ENCODE results near the gene MPST. TPM values are rescaled to one million over a fixed set of nuclear protein-coding genes. Genes with fewer than 3 reads are reported as not detected.
"Not testable (repeated sequence)": the region's sequence is repeated elsewhere in the genome, so short reads cannot be mapped to it uniquely, and the experiment has no call there.

Gene MPST
- total RNA-seq, 4 donors from 2014 or later = 37.1 to 152 (median 84.1) TPM

GRCh38 chr22:37069319-37069718 lies 49.8 kb downstream of the MPST start:
- H3K36me3 ChIP-seq = no peaks in the 10 kb centered on the region
- H3K9me3 ChIP-seq = no peaks in the 10 kb centered on the region
- no peak overlapping the region for H3K4me3 ChIP-seq
- no peak for TF ChIP-seq POLR2A (IDR thresholded peaks at IDR 0.05)
- TF ChIP-seq, protein P1, sequence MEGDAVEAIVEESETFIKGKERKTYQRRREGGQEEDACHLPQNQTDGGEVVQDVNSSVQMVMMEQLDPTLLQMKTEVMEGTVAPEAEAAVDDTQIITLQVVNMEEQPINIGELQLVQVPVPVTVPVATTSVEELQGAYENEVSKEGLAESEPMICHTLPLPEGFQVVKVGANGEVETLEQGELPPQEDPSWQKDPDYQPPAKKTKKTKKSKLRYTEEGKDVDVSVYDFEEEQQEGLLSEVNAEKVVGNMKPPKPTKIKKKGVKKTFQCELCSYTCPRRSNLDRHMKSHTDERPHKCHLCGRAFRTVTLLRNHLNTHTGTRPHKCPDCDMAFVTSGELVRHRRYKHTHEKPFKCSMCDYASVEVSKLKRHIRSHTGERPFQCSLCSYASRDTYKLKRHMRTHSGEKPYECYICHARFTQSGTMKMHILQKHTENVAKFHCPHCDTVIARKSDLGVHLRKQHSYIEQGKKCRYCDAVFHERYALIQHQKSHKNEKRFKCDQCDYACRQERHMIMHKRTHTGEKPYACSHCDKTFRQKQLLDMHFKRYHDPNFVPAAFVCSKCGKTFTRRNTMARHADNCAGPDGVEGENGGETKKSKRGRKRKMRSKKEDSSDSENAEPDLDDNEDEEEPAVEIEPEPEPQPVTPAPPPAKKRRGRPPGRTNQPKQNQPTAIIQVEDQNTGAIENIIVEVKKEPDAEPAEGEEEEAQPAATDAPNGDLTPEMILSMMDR (IDR thresholded peaks at IDR 0.05) = no peak
- DNase-seq = no peak
- H3K4me1 ChIP-seq = no peaks in the 10 kb centered on the region
- no peak overlapping the region for H3K27ac ChIP-seq
- intact Hi-C loops (cut with DNase I; ENCODE audit: low total_unique reads) = no loop called here
- H3K27me3 ChIP-seq = peaks cover 8 to 15% of the 10 kb centered on the region in 2 donors

DNA sequence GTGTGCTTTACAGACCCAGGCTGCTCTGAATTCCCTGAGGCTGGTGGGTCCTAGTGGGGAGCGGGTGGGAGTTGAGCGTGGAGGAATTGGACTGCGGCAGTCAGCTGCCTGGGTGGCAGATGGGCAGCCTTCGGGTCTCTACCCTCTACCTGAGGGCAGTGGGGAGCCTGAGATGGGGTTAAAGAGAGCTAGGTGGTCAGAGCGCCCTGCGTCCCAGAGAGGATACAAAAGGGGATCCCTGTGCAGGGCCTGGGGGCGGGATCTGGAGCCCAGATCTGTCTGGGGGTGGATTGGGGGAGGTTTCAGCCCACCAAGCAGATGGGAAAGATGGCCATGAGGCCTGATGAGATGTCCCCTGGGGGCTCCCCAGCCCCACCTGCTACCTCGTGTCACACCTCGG lies 50.2 kb downstream of the MPST start:
- Histone ChIP-seq H3K27me3 (peaks cover 8 to 15% of the 10 kb centered on the region in 2 donors), H3K4me3 (no peak overlapping the region), H3K36me3 (no peaks in the 10 kb centered on the region), H3K9me3 (no peaks in the 10 kb centered on the region), H3K27ac (no peak overlapping the region), H3K4me1 (no peaks in the 10 kb centered on the region)
- intact Hi-C loops (cut with DNase I; ENCODE audit: low total_unique reads) = no loop called here
- no peak for TF ChIP-seq POLR2A (IDR thresholded peaks at IDR 0.05)
- TF ChIP-seq, protein P1 (IDR thresholded peaks at IDR 0.05) = no peak
- DNase-seq = no peak

DNA sequence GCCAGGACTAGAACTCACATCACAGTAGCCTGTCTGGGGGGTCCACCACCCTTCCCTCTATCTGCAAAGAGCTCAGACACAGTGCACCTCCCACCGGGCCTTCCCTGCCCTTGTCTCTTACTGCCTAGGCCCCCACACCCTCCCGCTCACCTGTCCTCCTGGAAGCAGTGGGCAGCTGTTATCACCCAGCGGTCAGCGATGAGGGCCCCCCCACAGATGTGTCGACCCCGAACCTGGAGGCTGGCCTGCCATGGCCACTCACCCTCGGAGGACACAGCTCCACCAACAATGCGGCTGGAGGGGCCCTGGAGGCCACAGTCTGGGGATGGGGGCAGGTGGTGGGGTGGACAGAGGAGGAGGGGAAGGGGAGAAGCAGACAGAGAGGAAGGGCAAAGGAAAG lies 50.8 kb downstream of the MPST start:
- Histone ChIP-seq H3K4me1 (no peaks in the 10 kb centered on the region), H3K36me3 (no peaks in the 10 kb centered on the region), H3K9me3 (no peaks in the 10 kb centered on the region), H3K27ac (no peak overlapping the region), H3K4me3 (no peak overlapping the region), H3K27me3 (peaks cover 8 to 15% of the 10 kb centered on the region in 2 donors)
- intact Hi-C loops (cut with DNase I; ENCODE audit: low total_unique reads) = no loop called here
- DNase-seq = no peak
- TF ChIP-seq, protein P1 (IDR thresholded peaks at IDR 0.05) = no peak
- no peak for TF ChIP-seq POLR2A (IDR thresholded peaks at IDR 0.05)

DNA sequence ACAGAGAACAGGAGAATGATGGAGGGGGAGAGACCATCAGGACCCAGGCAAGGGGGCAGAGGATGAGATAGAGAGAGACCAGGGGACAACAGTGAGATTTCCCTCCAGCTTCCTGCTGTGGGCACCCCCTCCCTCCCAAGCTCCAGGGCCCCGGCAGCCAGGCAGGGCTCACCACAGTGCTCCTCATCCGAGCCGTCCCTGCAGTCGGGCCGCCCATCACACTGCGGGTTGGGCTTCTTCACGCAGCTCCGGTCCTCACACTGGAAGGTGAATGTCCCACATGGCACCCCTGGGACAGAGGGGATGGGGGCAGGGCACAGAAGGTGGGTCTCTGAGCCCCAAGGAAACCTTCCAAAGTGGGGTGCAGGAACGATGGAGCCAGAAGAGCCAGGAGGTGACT lies 51.2 kb downstream of the MPST start:
- DNase-seq = no peak
- intact Hi-C loops (cut with DNase I; ENCODE audit: low total_unique reads) = no loop called here
- no peak for TF ChIP-seq POLR2A (IDR thresholded peaks at IDR 0.05)
- Histone ChIP-seq H3K4me3 (no peak overlapping the region), H3K27me3 (peaks cover 8 to 15% of the 10 kb centered on the region in 2 donors), H3K36me3 (no peaks in the 10 kb centered on the region), H3K4me1 (no peaks in the 10 kb centered on the region), H3K27ac (no peak overlapping the region), H3K9me3 (no peaks in the 10 kb centered on the region)

DNA sequence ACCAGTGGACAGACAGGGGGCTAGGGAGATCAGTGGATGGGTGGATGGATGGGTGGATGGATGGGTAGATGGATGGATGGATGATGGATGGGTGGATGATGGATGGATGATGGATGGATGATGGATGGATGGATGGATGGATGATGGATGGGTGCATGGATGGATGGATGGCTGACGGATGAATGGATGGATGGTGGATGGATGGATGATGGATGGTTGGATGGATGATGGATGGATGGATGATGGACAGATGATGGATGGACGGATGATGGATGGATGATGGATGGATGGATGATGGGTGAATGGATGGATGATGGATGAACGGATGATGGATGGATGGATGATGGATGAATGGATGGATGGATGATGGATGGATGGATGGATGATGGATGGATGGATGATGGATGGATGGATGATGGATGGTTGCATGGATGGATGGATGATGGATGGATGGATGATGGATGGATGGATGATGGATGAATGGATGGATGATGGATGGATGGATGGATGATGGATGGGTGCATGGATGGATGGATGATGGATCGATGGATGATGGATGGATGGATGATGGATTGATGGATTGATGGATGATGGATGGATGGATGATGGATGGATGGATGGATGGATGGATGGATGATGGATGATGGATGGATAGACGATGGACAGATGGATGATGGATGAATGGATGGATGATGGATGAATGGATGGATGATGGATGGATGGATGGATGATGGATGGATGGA lies 52.5 kb downstream of the MPST start:
- intact Hi-C loops (cut with DNase I; ENCODE audit: low total_unique reads); H3K4me1 ChIP-seq; DNase-seq; H3K4me3 ChIP-seq; H3K36me3 ChIP-seq; H3K27ac ChIP-seq; H3K9me3 ChIP-seq: not testable (repeated sequence)
- peaks cover 8 to 15% of the 10 kb centered on the region in 2 donors for H3K27me3 ChIP-seq

- intact Hi-C loops (cut with DNase I; ENCODE audit: low total_unique reads) = no loop called here
- Histone ChIP-seq H3K27me3 (peaks cover 8 to 15% of the 10 kb centered on the region in 2 donors), H3K4me3 (no peak overlapping the region)
These were observed 53.1 kb downstream of the MPST start for GRCh38 chr22:37072673-37073072.

More at GRCh38 chr22:37072673-37073072, 53.1 kb downstream of the MPST start:
- DNase-seq = no peak
- Histone ChIP-seq H3K27ac (no peak overlapping the region), H3K9me3 (no peaks in the 10 kb centered on the region), H3K4me1 (no peaks in the 10 kb centered on the region), H3K36me3 (no peaks in the 10 kb centered on the region)
- TF ChIP-seq, protein P1 (IDR thresholded peaks at IDR 0.05) = no peak
- no peak for TF ChIP-seq POLR2A (IDR thresholded peaks at IDR 0.05)
